Measurements from ENCODE around the gene PPM1D.

GRCh38 chr17:60677308-60678117, 77.5 kb downstream of the PPM1D start, which contains the start of gene BCAS3:
- TF ChIP-seq, protein P1, sequence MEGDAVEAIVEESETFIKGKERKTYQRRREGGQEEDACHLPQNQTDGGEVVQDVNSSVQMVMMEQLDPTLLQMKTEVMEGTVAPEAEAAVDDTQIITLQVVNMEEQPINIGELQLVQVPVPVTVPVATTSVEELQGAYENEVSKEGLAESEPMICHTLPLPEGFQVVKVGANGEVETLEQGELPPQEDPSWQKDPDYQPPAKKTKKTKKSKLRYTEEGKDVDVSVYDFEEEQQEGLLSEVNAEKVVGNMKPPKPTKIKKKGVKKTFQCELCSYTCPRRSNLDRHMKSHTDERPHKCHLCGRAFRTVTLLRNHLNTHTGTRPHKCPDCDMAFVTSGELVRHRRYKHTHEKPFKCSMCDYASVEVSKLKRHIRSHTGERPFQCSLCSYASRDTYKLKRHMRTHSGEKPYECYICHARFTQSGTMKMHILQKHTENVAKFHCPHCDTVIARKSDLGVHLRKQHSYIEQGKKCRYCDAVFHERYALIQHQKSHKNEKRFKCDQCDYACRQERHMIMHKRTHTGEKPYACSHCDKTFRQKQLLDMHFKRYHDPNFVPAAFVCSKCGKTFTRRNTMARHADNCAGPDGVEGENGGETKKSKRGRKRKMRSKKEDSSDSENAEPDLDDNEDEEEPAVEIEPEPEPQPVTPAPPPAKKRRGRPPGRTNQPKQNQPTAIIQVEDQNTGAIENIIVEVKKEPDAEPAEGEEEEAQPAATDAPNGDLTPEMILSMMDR (conservative IDR thresholded peaks at IDR 0.05 in 1 of 2, IDR thresholded peaks at IDR 0.05 in 1 of 2; ENCODE audit: extremely low read depth in 1 of 2, insufficient read depth in 1 of 2, low read depth in 1 of 2, low read length in 2 of 2), result no peak
- TF ChIP-seq EZH2 (IDR thresholded peaks at IDR 0.05; ENCODE audit: borderline replicate concordance, low read length), result no peak
